Measurements from ENCODE around the gene IFNA4.

Gene IFNA4

DNA sequence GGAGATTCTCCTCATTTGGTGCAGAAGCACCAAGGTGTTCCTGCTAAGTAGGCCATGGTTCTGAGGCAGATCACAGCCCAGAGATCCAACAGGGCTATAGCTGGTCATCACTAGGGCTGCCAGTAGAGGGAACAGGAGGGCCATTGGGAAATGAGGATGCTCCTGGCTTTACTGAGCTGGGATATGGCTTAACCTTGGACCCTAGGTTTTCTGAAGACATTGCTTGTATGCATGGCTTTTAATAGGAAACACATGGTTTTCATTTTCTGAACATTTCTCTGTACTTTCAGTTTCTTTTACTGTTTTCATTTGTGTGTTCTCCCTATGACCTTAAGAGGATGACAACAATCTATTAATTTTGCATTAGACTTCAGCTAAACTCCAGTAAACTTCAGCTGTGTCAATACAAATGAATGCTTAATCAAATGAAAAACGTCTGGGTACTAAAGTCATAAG lies 45.9 kb downstream of the IFNA4 start, which contains the start of gene IFNW1:
Gene IFNW1, minus strand, starts transcription at position 406 of the 456 bp plus-strand sequence. Its CDS starts 262 bp downstream, at position 144.
- Histone ChIP-seq H3K36me3 (ENCODE audit: control insufficient read depth, insufficient read depth, low read length) (no peaks in the 10 kb centered on the region), H3K27ac (no peak within 1 kb of the TSS), H3K9me3 (ENCODE audit: control insufficient read depth, low read length) (no peaks in the 10 kb centered on the region), H3K27me3 (ENCODE audit: control insufficient read depth, insufficient read depth, low read length) (no peaks in the 10 kb centered on the region), H2AFZ (no peak within 1 kb of the TSS), H3K4me2 (ENCODE audit: low read length) (no peak within 1 kb of the TSS), H3K9ac (no peak within 1 kb of the TSS), H3K4me1 (no peaks in the 10 kb centered on the region), H3K79me2 (no peaks in the 10 kb centered on the region), H3K4me3 (ENCODE audit: low read depth, low read length) (no peak within 1 kb of the TSS)
- TF ChIP-seq, protein P1, sequence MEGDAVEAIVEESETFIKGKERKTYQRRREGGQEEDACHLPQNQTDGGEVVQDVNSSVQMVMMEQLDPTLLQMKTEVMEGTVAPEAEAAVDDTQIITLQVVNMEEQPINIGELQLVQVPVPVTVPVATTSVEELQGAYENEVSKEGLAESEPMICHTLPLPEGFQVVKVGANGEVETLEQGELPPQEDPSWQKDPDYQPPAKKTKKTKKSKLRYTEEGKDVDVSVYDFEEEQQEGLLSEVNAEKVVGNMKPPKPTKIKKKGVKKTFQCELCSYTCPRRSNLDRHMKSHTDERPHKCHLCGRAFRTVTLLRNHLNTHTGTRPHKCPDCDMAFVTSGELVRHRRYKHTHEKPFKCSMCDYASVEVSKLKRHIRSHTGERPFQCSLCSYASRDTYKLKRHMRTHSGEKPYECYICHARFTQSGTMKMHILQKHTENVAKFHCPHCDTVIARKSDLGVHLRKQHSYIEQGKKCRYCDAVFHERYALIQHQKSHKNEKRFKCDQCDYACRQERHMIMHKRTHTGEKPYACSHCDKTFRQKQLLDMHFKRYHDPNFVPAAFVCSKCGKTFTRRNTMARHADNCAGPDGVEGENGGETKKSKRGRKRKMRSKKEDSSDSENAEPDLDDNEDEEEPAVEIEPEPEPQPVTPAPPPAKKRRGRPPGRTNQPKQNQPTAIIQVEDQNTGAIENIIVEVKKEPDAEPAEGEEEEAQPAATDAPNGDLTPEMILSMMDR (IDR thresholded peaks at IDR 0.05), result no peak

DNA sequence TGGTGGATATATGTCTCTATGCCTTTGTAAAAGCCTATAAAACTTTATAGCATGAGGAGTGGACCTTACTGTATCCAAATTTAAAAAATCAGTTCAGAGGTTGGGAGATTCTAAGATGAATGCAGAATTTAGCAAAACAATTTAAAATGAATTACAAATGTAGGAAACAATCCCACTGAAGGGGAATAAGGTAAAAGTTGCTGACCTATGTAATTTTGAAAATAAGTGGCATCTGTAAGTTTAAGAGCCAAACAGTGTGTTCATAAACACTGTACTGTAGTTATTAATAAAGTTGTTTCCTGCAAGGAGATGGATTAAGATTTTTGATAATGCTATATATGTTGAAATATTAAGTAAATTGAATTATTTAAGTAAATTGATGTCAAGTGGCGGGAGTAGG lies 50.4 kb downstream of the IFNA4 start:
- no peaks in the 10 kb centered on the region for H3K27me3 ChIP-seq (ENCODE audit: control insufficient read depth, insufficient read depth, low read length)
- TF ChIP-seq, protein P1 (IDR thresholded peaks at IDR 0.05), result no peak
- H3K9ac ChIP-seq, result no peak overlapping the region
- no peak overlapping the region for H2AFZ ChIP-seq
- H3K79me2 ChIP-seq, result no peaks in the 10 kb centered on the region
- H3K4me2 ChIP-seq (ENCODE audit: low read length), result no peak overlapping the region
- H3K4me3 ChIP-seq (ENCODE audit: low read depth, low read length), result no peak overlapping the region
- no peaks in the 10 kb centered on the region for H3K4me1 ChIP-seq
- no peaks in the 10 kb centered on the region for H3K9me3 ChIP-seq (ENCODE audit: control insufficient read depth, low read length)
- no peak overlapping the region for H3K27ac ChIP-seq
- H3K36me3 ChIP-seq (ENCODE audit: control insufficient read depth, insufficient read depth, low read length), result no peaks in the 10 kb centered on the region
